HG03571 (cell line): ENCODE results near the gene CDX1.

ENCODE experiments used
- ATAC-seq: cut with Tn5 transposase; IDR thresholded peaks from one replicate; pipeline ENCODE4 v1.9.1; 2021; ENCODE audit not compliant: unreplicated experiment

Gene CDX1

DNA sequence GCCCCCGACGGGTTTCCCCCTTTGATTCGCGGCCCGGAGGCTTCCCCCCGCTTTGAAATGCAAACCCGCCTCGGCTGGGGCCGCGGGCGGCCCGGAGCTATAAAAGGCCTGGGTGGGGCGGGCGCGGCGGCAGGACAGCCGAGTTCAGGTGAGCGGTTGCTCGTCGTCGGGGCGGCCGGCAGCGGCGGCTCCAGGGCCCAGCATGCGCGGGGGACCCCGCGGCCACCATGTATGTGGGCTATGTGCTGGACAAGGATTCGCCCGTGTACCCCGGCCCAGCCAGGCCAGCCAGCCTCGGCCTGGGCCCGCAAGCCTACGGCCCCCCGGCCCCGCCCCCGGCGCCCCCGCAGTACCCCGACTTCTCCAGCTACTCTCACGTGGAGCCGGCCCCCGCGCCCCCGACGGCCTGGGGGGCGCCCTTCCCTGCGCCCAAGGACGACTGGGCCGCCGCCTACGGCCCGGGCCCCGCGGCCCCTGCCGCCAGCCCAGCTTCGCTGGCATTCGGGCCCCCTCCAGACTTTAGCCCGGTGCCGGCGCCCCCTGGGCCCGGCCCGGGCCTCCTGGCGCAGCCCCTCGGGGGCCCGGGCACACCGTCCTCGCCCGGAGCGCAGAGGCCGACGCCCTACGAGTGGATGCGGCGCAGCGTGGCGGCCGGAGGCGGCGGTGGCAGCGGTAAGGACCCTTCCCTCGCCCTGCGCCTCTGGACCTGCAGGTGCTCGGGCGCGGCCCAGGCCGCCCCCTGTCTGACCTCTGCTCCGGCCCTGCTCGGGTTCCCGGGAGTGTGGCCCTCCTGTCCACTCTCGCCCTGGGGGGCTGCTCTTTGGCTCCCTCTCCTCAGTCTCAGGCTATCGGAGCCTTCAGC is at the start of gene CDX1:
Gene CDX1, plus strand, starts transcription at position 129 of the 862 bp plus-strand sequence. Its CDS starts 99 bp downstream, at position 228.
- no peak for ATAC-seq

DNA sequence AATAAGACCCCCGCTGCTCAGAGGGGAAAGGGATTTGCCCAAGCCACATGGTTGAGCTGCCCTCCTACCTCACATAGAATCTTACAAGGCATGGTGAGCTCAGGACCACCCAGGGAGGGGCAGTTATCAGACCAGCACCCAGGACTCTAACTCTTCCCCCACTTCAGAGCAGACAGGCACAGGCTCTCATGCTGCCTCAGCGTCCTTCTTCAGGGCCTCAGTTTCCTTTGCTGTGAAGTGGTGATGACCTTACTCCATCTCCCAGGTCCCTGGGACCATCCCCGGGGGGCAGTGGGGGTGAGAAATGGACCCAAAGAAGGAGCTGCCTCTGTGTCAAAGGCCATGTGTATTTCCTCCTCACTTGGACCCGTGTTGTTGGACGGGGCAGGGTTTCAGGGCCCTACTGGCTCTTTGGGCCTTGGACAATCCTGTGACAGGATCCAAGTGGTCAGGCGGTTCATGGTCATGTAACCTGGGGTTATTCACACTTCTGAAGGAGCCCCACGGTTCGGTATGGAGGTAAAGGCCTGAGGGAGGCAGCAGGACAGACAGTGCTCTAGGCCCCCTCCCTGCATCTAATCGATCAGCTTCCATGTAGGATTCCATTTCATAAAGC is 48.5 kb upstream of the CDX1 start:
- no peak for ATAC-seq

DNA sequence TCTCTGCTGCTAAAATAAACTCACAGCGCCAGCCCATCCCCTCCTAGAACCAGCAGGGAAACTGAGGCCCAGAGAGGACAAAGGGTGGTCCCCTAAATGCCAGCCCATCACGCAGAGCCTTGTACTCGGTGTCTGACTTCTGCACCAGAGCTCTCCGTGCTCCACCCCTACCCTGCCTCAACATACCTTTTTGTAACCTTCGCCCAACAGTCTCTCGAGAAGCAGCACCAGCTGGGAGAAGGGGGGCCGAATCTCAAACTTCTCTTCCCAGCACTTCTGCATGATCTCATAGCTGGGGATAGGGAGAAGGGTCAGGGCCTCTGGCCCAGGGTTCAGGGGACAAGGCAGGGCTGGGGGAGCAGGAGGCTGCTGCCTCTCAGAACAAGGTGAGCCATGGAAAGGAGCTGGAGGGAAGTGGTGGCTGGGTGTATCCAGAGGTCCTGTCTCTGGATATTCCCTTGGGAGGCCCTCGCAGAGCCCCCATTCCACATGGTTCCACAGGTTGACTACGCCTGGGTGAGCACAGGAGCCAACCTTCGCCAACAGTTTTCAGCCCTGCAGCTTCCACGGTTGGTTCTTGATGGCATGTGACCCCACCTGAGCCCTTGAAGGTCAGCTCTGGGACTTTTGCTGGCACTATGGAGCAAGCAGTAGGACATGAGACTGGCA is 47.9 kb upstream of the CDX1 start:
- ATAC-seq, result no peak

DNA sequence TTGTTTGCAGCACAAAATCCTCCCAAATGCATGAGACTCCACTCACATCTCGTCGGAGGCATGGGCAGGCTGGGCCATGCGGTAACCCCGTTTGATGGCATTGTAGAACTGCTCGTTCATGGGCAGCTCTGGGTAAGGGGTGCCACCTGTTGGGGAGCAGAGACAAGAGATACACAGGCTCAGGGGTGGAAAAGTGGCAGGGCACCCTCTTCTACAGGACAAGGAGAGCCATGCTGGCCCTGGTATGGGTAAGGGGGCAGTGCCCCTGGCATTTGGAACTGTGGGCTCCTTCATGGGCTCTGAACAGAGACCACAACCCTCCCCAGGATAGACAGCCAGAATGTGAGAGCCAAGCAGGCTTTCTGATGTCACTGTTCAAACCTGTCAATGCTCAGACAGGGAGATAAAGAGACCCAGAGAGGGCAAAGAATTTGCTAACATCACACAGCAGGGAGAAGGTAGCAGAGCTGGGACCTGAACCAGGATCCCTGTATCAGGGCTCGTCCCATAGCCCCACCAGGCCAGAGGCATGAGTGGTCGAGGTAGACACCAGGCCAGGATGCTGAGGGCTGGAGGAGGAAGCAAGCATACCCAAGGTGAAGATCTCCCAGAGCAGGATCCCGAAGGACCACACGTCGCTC is 47.0 kb upstream of the CDX1 start:
- ATAC-seq, result no peak

DNA sequence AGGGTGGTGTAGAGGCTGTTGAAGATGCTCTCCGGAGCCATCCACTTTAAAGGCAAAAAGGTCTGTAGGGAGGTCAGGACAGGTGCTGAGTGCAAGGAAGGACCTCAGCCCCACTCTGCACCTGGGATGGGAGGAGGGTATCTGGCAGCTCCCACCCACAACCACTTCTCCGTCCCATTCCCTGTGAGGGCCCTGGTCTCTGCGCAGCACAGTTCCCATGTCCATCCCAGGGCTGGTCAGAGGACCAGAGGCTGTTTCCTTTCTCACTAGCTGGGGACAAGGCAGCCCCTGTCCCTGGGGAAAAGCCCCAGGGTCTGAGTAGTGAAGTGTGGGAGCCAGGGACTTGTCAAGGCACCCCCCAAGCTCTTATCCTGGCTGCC is 46.5 kb upstream of the CDX1 start:
- no peak for ATAC-seq

DNA sequence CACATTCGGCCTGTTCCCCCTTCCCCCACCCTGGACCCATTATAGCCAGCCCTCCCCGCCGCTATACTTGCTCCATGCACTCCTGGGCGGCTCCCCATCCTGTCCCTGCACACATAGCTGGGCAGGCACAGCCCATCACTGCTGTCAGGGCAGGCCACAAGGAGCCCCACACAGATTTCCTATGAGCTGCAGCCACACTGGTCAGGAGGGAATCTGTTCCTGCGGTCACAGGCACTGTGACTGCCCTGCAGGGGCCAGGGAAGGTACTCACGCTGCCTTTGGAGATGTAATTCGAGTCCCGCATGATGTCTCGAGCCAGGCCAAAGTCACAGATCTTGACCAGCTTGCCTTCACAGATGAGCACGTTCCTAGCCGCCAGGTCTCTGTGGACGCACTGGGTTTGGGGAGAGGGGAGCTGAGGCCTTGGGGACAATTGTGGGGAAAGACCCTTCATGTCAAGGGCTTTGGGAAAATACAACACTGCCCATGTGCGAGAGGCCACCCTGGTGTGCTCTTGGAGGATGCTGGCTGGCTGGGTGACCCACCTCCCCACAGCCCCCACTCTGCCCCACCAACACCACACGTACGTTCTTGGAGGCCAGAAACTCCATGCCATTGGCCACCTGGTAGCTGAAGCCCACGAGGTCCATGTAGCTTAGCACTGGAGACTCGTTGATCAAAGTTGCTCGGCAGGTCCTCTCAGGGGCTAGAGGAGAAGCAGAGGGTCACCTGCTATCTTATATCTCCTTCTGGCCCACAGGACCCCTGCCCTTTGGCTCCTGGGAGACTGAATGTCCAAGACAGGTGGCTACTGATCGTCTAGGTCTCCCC is 45.7 kb upstream of the CDX1 start:
- ATAC-seq, result no peak

DNA sequence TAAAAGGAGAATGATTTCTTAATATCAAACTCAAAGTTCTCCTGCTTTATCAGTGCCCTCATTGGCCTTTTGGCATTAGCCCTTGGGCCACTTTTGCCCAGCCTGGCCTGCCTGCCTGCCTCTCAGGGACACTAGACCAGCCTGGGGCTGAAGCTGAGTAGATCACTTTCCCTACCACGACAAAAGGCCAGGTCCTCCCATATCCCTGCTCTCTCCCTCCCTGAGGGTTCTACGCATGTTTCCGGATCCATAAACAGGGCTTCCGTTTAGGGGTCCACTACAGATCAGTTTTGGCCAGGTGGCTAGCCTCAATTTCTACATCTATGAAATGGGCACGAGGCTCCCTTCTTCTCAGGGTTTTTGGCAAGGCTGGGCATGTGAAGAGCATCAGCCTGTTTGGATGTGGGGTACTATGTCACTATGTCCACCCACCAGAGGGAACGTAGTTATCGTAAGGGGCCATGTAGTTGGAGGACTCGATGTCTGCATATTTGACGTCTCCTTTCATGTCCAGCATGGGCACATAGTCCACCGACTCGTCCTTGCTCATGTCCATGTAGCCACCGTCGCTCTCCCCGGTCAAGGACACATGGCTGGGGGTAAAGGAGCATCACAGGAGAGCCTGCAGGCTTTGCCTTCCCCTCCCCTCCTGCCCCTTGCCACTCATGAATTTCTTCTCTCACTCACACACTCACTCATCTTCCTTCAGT is 45.0 kb upstream of the CDX1 start:
- ATAC-seq, result no peak

DNA sequence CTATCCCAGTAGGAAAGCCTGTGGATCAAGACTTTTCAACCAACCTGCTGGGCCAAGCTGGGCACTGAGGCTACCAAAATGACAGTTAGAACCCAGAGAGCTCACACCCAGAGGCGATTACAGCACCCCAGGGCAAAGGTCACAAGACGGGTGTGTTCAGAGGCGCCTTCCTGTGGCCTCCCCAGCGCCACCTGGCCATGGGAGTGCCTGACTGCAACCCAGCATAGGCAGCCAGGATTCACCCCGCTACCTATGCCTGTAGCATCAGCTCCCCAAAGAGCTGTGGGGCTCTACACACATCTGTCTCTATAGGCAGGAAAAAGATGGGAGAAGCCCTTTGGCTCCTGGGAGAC is 44.4 kb upstream of the CDX1 start:
- ATAC-seq, result no peak

DNA sequence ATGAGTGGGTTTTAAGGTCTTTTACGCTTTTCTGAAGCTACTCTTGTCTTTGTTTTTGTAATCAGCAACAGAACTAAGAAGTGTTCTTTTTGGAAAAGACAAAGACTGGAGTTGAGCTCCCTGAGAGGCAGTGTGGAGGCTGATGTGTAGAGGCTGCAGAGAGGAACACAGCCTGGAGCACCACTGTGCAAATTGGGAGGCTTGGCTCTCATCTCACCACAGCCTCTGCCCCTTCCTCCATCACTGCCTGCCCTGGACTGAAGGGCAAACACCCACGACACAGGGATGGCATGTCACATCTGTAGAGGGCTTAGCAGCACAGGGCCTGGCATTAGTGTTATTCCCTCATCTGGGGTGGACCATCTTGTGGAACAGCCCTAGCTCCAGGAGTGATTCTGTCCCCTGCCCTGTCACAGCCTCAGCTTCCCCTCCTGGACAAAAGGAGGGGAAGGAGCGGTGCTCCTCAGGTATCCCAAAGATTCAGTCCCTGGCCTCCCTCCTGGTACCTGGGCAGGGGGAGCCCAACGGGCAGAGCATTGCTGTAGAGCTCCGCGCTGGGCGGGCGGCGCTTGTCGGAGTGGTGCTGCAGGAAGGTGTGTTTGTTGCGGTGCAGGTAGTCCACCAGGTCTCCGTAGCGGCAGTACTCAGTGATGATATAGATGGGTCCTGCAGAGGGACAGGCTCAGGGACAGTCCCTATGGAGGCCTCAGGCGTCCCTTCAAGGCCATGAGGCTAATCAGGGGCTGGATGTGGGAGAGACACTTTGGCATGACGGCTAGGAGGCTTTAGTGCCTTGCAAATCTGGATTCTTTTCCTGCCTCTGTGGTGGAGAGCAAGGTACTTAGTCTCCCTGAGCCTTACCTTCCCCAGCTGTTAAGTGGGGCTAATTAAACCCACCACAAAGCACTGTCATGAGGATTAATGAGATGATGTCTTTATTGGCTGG is 43.8 kb upstream of the CDX1 start:
- no peak for ATAC-seq

DNA sequence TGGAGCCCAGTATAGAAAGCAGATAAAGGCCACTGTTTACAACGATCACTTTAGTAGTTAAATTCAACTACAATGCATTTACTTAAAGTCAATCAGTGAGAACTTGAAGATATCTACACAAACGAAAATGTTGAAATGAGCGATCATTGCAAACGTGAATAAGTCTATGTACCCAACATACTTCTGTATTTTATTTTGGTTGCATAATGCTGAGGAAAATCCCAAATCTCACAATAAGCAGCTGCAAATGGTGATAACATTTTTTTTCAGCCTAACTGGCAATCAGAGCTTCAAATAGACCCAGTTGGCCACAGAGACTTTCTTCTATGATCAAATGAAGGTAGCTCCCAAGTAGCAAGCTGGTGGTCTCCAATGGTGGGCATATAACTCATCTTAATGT is 43.0 kb upstream of the CDX1 start:
- no peak for ATAC-seq

DNA sequence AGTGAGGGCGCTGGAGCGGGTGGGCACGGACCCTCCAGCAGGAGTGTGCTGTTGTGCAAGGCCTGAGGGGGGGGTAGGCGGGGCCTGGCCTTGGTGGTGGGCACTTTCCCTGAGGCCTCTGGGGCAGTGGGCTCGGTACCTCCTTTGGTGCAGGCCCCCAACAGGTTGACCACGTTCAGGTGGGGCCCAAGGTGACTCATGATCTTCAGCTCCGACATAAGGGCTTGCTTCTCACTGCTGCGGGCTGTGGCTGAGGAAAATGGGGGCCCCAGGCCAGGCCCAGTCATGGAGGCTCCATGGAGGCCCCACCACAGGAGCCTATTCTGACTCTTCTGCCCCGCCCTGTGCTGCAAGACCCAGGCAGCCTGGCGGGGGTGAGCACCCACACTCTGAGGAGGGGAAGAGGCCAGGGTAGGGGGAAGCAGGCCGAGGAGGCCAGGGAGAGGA is 42.4 kb upstream of the CDX1 start:
- no peak for ATAC-seq

DNA sequence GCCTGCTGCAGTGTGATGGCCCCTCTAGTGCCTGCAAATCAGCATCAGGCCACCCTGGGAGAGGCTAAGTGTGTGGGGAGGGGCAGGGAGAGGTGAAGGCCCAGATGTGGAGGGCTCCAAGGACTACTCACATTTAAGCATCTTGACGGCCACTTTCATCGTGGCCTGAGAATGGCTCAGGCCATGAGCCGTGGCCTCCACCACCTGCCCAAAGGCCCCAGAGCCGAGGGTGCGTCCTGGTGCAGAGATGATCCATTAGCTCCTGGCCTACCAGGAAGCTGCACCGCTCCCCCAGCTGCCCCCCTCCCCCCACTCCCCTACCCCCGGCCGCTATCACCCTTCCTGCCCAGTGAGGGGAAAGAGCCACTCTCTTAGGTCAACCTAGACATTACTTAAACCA is 42.0 kb upstream of the CDX1 start:
- no peak for ATAC-seq

DNA sequence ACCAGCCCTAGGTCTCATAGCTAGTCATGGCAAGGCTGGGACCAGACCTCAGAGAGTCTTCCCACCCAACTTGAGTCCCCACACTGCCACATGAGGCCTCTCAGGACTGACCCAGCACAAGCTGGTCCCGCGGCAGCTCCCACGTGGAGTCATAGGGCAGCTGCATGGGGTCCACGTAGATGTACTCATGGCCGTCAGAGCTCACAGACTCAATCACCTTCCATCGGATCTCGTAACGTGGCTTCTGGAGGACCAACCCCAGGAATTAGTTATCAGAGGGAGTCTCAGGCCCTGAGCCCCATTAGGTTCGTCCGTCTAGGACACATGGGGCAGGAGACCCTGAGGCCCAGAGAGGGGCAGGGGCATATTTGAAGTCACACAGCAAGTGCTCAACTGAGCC is 41.2 kb upstream of the CDX1 start:
- no peak for ATAC-seq

DNA sequence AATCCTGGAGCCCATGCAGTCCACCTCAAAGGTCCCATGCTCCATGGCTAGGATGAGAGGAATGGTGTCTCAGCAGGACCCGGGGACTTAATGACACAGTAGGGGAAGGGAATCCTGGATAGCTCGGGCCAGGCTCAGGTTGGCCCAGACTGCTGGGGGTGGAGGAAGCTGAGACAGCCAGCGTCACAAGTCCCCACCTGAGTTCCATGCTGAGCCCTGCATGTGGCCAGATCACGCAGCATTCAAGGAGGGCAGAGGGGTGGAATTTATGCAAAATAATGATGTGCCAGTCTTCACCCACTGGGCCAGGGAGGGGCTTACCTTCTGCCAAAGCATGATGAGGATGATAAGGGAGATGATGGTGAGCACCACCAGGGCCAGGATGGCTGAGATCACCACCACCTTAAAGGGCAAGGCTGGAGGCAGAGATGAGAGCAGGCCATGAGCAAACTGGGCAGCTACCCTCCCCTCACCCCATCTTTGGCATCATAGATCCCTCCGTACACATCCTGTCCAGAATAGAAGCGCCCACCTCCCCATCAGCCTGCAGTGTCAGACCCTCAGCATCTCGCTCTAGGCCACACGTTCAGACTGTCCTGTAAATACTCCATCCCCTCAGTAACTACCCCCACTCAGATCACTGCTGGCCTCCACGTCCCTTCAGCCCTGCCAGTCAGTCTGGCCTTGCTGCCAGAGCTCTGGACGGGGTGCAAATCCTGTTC is 40.2 kb upstream of the CDX1 start:
- ATAC-seq, result no peak

DNA sequence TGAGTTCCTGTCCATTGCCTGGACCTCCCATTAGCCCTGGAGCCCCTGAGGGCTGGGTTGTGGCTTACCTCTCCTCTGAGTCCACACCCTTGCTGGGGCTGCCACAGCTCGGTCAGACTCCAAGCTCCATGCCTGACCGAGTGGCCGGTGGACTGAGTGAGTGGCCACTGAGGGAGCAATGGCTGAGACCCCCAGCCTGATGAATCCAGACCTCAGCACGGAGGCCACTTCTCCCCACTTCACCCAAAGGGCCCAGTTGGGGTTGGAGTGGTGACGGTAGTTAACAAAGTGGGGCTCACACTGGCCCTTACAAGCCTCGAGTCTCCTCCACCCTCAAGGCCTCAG is 39.7 kb upstream of the CDX1 start:
- ATAC-seq, result no peak

DNA sequence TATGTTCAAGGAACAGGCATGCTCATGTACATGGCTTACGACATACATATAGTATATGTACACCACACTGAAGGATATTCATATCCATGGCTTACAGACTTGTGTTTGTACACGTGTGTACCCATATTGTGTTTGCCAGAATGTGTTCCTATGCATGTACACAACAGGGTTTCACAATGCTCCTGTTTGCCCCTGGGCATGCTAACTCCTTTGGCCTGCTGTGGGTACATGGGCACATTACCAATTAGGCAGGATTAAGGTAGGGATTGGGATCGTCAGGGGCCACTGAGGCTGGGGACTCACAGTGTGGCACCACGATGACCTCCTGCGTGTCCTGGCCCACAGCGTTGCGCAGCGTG is 37.1 kb upstream of the CDX1 start:
- no peak for ATAC-seq

DNA sequence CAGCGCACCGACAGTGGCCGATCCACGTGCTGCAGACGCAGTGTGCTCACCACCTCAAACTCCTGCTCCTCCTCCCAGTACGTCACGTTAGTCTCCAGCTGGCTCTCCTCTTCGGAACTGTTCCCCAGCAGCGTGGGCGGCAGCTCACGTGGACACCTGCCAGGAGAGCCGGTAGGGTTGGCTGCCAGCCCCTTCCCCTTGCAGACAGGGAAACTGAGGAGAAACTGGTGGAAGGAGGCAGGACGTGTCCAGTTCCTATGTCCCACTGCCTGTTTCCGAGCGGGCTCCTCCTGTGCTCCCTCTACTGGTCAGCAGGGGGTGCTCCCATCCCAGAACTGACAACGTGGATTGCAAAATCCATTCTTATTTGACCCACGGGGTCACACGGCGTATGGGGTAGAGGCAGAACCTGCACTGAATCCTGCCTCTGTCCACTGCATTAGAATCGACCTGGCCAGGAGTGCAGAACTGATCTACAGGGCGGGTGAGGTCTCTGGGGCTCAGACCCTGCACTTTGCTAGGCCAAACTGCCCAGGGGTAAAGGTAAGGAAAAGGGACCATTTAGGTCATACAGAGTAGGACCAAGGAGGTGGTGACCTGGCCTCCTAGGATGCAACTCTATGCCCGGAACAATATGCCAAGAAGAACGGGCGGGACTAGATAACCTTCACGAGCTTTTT is 36.6 kb upstream of the CDX1 start:
- no peak for ATAC-seq

DNA sequence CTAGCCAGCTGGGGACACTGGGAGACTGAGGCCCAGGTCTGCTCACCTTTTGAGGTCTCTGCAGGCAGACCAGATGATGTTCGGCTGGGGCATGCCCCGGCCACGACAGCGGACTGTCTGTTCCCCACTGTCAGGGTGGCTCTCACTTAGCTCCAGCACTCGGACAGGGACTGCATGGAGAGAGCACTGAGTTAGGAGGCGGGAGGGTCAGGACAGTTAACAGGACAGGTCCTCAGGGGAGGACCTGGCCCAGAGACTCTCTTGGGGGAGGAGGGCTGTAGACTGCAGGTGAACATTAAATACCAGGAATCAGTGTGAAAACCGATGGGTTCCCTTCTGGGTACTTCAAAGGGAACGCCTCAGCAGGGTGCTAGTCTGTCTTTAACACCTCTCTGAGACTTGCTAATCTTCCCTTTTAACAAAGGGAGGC is 36.1 kb upstream of the CDX1 start:
- ATAC-seq, result no peak
